ENCODE measurements around the gene CTNNA1.
"Not testable (repeated sequence)": the region's sequence is repeated elsewhere in the genome, so short reads cannot be mapped to it uniquely, and the experiment has no call there.

The CTNNA1 gene

DNA sequence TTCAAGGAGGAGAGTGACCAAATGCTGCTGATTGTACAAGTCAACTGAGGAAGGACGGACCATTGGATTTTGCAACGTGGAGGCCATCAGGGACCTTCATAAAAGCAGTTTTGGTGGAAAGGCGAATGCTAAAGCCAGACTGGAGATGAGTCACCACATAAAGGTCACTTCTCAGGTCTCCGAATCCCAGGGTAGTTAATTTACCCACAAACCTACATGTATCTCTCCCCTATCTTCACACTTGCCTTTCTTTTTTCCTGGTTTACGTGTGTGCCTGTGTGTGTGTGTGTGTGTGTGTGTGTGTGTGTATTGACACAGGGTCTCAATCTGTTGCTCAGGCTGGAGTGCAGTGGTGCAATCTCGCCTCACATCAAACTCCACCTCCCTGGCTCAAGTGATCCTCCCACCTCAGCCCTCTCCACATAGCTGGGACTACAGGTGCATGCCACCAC lies 4.6 kb upstream of the CTNNA1 start:
- no peak for DNase-seq (ENCODE audit: insufficient read length)
- no peak for FAIRE-seq
- no peak for TF ChIP-seq TAF1 (IDR thresholded peaks at IDR 0.05; ENCODE audit: borderline replicate concordance, low read depth, low read length)
- no peak for TF ChIP-seq POLR2A (IDR thresholded peaks at IDR 0.05; ENCODE audit: low read depth, low read length)
- no peak for TF ChIP-seq POLR2AphosphoS5 (IDR thresholded peaks at IDR 0.05; ENCODE audit: low read depth, low read length)

DNA sequence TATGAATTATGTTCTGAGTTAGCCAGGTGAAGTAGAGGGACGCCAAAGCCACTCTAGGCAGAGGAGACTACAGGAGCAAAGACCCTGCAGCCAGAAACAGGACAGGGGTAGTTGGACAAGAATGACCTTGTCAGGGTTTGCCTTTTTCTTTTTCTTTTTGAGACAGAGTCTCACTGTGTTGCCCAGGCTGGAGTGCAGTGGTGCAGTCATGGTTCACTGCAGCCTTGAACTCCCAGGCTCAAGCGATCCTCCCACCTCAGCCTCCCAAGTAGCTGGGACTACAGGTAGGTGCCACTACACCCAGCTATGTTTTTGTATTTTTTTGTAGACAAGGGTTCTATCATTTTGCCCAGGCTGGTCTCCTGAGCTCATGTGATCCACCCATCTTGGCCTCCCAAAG lies 1.9 kb upstream of the CTNNA1 start:
- not testable (repeated sequence) for FAIRE-seq

DNA sequence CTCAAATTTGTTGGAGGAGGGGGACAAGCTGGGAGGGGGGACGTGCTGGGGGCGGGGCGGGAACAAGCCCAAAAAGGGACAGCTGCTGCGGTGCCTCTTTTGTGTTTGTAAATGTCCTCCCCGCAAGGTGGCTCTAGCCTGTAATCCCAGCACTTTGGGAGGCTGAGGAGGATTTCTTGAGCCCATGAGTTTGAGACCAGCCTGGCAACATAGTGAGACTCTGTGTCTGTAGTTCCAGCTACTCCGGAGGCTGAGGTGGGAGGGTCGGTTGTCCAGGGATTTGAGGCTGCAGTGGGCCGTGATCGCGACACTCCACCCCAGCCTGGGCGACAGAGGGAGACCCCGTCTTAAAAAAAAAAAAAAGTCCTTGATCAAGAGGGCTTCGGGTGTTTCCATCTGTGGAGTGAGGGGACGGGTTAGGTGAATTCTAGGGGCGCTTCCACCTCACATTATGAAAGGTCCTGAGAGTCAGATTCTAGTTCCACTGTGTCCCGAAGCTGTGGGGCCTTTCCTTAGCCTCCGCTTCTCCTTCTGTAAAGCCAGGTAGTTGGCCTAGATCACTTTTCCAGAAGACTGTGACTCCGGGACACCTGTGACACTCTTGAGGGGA lies 779 bp upstream of the CTNNA1 start:
- DNase-seq (ENCODE audit: insufficient read length) (no peak), FAIRE-seq (no peak)
- TF ChIP-seq POLR2A (IDR thresholded peaks at IDR 0.05; ENCODE audit: low read depth, low read length): no peak

More for the DNA sequence above, 1.9 kb upstream of the CTNNA1 start:
- not testable (repeated sequence) for DNase-seq (ENCODE audit: insufficient read length)

DNA sequence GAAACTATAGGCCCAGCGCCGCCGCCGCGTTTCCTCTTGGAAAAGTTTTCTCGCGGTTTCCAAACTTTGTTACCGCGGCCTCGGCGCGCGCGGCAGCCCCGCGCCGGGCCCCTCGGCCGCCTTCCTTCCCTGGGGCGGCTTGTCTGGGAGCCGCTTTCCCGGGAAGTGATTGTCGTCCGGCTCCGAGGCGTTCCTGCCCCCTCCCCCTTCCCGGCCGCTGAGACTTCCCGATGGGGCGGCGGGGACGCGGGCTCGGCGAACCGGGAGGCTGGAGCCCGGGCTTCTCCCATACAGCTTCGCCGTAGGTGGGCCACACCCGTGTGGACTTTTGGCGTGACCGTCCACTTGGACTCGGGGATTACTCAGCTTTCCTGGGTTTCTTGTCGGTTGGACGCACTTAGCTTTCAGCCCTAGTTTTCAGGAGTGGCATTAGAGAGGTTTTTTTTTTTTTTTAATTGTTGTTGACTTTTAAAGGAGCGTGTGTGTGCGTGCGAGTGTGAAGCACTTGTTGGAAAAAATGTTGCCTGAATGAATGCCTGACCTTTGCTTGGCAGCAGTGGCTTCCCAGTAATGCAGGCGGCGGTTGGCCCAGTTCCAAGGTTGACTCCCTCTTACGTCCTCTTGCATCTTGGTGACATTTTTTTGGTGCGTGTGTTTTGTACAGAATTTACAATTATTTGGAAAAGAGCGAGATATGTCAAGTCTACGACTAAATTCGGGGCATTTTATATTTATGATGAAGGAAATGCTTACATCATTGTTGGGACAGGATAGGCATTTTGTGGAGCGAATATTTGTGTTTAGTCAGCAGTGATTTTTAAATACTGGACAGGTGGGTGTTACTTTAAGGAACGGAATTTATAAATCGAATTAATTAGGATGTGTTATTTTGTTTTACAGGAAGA lies 821 bp downstream of the CTNNA1 start:
- DNase-seq (ENCODE audit: insufficient read length): no peak
- peak; percentile 5 for FAIRE-seq

DNA sequence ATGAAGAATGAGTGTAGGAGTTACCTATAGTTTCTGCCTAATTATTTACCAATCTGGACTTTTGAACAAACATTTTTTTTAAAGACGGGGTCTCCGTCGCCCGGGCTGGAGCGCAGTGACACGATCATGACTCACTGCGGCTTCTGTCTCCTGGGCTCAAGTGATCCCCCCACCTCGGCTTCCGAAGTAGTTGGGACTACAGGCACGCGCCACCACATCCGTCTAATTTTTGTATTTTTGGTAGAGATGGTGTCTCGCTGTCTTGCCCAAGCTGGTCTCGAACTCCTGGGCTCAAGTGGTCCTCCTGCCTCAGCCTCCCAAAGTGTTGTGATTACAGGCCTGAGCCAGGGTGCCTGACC lies 1.5 kb downstream of the CTNNA1 start:
- FAIRE-seq: no peak
- no peak for DNase-seq (ENCODE audit: insufficient read length)
- no peak for TF ChIP-seq POLR2A (IDR thresholded peaks at IDR 0.05; ENCODE audit: low read depth, low read length)

More for the DNA sequence above, 821 bp downstream of the CTNNA1 start:
- TF ChIP-seq POLR2AphosphoS5 (IDR thresholded peaks at IDR 0.05; ENCODE audit: low read depth, low read length) (no peak), POLR2A (IDR thresholded peaks at IDR 0.05; ENCODE audit: low read depth, low read length) (no peak), TAF1 (IDR thresholded peaks at IDR 0.05; ENCODE audit: borderline replicate concordance, low read depth, low read length) (no peak)

DNA sequence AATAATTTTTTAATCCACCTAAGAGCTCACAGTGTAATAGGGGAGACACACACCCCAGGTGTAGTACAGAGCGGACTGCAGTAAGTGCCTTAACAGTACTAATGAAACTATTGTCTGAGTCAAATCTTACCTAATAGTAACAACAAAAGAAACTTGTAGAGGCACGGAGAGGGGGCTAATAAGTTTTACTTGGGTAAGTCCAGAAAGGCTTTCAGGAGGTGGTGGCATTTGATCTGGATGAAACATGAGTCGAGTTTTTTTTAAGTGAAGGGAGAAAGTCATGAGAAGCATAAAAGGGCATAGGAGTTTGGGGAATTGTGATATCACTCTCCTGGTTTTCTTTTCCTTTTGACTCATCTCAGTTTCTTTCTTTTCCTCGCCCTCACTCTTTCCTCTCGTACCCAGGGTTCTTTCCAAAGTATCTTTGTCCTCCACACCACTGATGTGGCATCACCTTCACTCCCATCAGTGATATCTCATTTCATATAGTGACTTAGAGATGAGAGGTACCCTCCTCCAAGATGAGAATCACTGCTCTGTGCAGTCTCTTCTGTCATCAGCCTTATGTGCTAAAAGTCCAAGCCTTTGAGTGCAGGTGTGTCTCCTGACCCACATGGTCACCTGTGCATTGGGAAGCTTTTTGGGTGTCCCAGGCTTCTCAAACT lies 2.0 kb downstream of the CTNNA1 start:
- TF ChIP-seq TAF1 (IDR thresholded peaks at IDR 0.05; ENCODE audit: borderline replicate concordance, low read depth, low read length) (no peak), POLR2AphosphoS5 (IDR thresholded peaks at IDR 0.05; ENCODE audit: low read depth, low read length) (no peak), POLR2A (IDR thresholded peaks at IDR 0.05; ENCODE audit: low read depth, low read length) (no peak)
- FAIRE-seq (peak; percentile 70), DNase-seq (ENCODE audit: insufficient read length) (no peak)

DNA sequence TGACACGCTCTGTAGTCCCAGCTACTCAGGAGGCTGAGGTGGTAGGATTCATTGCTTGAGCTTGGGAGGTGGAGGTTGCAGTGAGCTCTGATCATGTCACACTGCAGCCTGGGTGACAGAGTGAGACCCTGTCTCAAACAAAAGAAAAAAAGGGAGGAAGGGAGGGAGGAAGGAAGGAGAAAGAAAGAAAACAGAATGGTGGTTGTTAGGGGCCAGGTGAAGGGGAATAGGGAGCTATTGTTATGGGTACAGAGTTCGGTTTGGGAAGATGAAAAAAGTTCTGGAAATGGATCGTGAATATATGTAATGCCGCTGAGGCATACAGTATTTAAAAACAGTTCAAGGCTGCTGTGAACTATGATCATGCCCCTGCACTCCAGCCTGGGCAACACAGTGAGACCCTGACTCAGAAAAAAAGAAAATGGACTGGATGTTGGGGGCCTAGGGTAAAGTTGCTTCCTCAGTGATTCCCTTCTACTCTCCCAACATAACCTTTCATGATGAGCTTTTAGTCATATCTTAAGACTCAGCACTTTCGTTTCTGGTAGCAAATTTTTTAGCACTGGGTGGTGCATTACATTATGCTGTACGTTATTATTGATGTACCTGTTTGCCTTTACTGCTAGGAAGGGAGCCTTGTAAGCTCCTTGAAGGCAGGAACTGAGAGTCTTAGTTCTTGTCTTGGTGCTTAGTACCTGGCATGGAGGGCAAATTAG lies 4.0 kb downstream of the CTNNA1 start:
- FAIRE-seq (no peak), DNase-seq (ENCODE audit: insufficient read length) (no peak)
- TF ChIP-seq POLR2AphosphoS5 (IDR thresholded peaks at IDR 0.05; ENCODE audit: low read depth, low read length): no peak

DNA sequence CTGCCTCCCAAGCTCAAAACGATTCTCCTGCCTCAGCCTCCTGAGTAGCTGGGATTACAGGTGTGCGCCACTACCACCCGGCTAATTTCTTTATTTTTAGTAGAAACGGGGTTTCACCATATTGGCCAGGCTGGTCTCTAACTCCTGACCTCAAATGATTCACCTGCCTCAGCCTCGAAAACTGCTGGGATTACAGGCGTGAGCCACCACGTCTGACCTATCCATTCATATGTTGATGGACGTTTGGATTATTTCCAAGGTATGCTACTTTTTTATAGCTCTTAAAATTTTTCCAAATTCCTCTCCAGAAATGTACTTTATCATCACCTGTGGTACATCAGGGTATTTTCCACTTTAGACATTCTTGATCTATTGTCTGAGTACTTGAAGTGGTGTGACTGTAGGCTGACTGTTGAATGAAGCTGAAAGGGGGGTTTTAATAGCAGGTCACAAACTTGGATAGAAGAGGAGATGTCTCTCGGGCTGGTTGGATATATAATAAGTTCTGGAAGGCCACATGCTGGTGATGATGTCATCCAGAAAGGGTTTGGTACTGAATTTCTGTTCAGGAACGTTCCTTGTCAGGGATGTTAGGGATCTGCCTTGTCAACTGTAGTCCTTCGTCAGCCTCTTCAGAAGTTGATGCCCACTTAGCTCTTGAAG lies 7.4 kb downstream of the CTNNA1 start:
- FAIRE-seq (no peak), DNase-seq (ENCODE audit: insufficient read length) (no peak)
- TF ChIP-seq POLR2AphosphoS5 (IDR thresholded peaks at IDR 0.05; ENCODE audit: low read depth, low read length) (no peak), POLR2A (IDR thresholded peaks at IDR 0.05; ENCODE audit: low read depth, low read length) (no peak), TAF1 (IDR thresholded peaks at IDR 0.05; ENCODE audit: borderline replicate concordance, low read depth, low read length) (no peak)

DNA sequence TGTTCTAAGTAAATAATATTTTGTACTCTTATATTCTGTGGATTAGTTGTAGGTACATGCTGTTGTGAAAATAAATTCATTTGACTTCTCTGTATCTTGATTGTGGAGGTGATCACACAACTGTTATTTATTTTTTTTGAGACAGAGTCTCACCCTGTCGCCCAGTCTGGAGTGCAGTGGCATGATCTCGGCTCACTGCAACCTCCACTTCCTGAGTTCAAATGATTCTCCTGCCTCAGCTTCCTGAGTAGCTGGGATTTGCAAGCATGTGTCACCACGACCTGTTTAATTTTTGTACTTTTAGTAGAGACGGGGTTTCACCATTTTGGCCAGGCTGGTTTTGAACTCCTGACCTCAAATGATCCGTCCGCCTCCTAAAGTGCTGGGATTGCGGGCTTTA lies 7.9 kb downstream of the CTNNA1 start:
- not testable (repeated sequence) for DNase-seq (ENCODE audit: insufficient read length); FAIRE-seq

DNA sequence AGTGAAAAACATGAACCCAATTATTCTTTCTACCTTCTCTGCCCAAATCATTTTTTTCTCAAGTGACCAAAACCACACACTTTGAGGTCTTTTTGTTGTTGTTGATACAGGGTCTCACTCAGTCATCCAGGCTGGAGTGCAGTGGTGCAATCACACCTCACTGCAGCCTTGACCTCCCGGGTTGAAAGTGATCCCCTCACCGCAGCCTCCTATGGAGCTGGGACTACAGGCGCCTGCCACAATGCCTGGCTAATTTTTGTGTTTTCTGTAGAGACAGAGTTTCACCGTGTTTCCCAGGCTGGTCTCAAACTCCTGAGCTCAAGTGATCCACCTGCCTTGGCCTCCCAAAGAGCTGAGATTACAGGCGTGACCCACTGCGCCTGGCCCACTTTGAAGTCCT lies 8.4 kb downstream of the CTNNA1 start:
- FAIRE-seq; DNase-seq (ENCODE audit: insufficient read length): not testable (repeated sequence)

DNA sequence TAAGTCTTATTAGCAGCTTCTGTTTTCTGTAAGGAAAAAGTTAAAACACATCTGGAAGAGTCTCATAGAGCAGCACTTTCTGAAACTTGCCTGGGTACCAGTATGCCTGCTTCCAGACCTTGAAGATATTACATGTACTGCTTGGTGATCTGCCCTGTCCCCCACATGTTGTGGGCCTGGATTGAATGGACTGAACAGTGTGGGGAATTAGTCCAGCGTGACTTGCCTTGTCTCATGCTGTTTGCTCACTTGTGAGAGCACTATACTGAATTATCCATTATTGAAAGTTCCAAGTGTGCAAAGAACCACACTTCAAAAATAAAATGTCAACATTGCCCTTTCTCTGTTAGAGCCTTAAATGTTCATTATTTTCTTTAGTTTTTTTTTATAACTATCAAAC lies 8.9 kb downstream of the CTNNA1 start:
- TF ChIP-seq POLR2AphosphoS5 (IDR thresholded peaks at IDR 0.05; ENCODE audit: low read depth, low read length) (no peak), POLR2A (IDR thresholded peaks at IDR 0.05; ENCODE audit: low read depth, low read length) (no peak), TAF1 (IDR thresholded peaks at IDR 0.05; ENCODE audit: borderline replicate concordance, low read depth, low read length) (no peak)
- DNase-seq (ENCODE audit: insufficient read length) (no peak), FAIRE-seq (no peak)

Measured in GM12892 (cell line).